ENCODE data around the gene TLR10. TPM values are rescaled to one million over a fixed set of nuclear protein-coding genes. Genes with fewer than 3 reads are reported as not detected.

Gene TLR10
- total RNA-seq = not detected in 2 replicates

GRCh38 chr4:38782452-38783108, at the start of gene TLR10:
TLR10 (minus strand) TSS chr4:38782990; CDS start chr4:38775590, 7,400 bp downstream.

GRCh38 chr4:38804654-38805295, 22.0 kb upstream of the TLR10 start, which contains the start of gene TLR1:
TLR1 (minus strand) TSS chr4:38804791; CDS start chr4:38798831, 5,960 bp downstream.

Other genes with a start within 250 kb of the TLR10 start
- 35.2 and 36.7 TPM in 2 replicates for gene KLF3, start 118.8 kb downstream of the TLR10 start, total RNA-seq
- gene TLR1, start 21.8 kb upstream of the TLR10 start, total RNA-seq = 1.3 and 1.8 TPM in 2 replicates
- 1.3 and 1.4 TPM in 2 replicates for gene TLR6, start 73.8 kb upstream of the TLR10 start, total RNA-seq
- 94.5 and 109 TPM in 2 replicates for gene FAM114A1, start 84.8 kb upstream of the TLR10 start, total RNA-seq
- 4.4 and 6.0 TPM in 2 replicates for gene TMEM156, start 249.4 kb upstream of the TLR10 start, total RNA-seq